Measurements from ENCODE around the gene FRY.

DNA sequence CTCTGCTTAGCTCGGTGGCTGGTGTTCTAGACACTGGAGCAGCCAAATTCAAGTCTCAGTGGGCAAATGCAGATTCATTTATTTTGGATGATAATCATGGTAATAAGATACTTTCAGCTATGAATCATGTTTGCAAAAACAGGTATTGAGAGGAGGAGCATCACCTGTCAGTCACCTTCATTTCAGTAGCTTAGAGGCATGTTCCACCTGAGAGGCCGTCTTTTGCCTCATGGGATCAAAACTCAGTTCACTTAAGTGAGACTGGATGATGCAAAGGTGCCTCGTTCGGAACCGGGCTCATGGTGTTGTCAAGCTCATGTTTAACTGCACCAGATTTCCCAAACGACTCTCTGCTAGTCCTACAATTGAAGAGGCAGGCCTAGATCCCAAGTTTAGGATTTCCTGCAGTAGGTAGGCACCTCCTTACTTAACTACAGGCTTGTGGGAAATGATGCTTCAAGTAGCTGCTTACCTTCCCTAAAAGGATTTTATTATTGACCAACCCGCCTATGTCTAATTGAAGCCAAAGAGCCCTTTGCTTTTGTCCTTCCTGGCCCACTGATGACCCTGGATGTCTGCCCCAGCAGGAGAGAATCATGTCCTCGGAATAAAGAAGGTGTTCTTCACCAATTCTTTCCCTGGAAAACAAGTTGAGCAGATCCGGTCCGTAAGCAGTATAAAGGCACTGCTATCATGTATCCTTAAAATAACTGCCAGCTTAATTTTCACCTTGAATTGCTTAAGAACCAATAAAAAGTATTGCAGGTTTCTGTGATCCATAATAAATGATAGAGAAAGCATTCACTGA, 223.5 kb downstream of the FRY start:
- TF ChIP-seq, protein P1, sequence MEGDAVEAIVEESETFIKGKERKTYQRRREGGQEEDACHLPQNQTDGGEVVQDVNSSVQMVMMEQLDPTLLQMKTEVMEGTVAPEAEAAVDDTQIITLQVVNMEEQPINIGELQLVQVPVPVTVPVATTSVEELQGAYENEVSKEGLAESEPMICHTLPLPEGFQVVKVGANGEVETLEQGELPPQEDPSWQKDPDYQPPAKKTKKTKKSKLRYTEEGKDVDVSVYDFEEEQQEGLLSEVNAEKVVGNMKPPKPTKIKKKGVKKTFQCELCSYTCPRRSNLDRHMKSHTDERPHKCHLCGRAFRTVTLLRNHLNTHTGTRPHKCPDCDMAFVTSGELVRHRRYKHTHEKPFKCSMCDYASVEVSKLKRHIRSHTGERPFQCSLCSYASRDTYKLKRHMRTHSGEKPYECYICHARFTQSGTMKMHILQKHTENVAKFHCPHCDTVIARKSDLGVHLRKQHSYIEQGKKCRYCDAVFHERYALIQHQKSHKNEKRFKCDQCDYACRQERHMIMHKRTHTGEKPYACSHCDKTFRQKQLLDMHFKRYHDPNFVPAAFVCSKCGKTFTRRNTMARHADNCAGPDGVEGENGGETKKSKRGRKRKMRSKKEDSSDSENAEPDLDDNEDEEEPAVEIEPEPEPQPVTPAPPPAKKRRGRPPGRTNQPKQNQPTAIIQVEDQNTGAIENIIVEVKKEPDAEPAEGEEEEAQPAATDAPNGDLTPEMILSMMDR (IDR thresholded peaks at IDR 0.05; ENCODE audit: insufficient read depth, low read length), result no peak
- TF ChIP-seq, protein P2, sequence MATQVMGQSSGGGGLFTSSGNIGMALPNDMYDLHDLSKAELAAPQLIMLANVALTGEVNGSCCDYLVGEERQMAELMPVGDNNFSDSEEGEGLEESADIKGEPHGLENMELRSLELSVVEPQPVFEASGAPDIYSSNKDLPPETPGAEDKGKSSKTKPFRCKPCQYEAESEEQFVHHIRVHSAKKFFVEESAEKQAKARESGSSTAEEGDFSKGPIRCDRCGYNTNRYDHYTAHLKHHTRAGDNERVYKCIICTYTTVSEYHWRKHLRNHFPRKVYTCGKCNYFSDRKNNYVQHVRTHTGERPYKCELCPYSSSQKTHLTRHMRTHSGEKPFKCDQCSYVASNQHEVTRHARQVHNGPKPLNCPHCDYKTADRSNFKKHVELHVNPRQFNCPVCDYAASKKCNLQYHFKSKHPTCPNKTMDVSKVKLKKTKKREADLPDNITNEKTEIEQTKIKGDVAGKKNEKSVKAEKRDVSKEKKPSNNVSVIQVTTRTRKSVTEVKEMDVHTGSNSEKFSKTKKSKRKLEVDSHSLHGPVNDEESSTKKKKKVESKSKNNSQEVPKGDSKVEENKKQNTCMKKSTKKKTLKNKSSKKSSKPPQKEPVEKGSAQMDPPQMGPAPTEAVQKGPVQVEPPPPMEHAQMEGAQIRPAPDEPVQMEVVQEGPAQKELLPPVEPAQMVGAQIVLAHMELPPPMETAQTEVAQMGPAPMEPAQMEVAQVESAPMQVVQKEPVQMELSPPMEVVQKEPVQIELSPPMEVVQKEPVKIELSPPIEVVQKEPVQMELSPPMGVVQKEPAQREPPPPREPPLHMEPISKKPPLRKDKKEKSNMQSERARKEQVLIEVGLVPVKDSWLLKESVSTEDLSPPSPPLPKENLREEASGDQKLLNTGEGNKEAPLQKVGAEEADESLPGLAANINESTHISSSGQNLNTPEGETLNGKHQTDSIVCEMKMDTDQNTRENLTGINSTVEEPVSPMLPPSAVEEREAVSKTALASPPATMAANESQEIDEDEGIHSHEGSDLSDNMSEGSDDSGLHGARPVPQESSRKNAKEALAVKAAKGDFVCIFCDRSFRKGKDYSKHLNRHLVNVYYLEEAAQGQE (IDR thresholded peaks at IDR 0.05; ENCODE audit: insufficient replicate concordance, low read depth), result no peak
- no peak for TF ChIP-seq GABPA (IDR thresholded peaks at IDR 0.05; ENCODE audit: low read depth)

Data from HL-60 (cell line).